ENCODE results near the gene EHD4.
A peak's percentile ranks its signal among the peaks of the same experiment; 100 is the strongest.

The EHD4 gene

GRCh38 chr15:41879321-41879845 lies 93.0 kb downstream of the EHD4 start:
- H3K27ac ChIP-seq = no peak overlapping the region; the same call in 1 of the 2 replicates
- TF ChIP-seq, protein P1, sequence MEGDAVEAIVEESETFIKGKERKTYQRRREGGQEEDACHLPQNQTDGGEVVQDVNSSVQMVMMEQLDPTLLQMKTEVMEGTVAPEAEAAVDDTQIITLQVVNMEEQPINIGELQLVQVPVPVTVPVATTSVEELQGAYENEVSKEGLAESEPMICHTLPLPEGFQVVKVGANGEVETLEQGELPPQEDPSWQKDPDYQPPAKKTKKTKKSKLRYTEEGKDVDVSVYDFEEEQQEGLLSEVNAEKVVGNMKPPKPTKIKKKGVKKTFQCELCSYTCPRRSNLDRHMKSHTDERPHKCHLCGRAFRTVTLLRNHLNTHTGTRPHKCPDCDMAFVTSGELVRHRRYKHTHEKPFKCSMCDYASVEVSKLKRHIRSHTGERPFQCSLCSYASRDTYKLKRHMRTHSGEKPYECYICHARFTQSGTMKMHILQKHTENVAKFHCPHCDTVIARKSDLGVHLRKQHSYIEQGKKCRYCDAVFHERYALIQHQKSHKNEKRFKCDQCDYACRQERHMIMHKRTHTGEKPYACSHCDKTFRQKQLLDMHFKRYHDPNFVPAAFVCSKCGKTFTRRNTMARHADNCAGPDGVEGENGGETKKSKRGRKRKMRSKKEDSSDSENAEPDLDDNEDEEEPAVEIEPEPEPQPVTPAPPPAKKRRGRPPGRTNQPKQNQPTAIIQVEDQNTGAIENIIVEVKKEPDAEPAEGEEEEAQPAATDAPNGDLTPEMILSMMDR (conservative IDR thresholded peaks at IDR 0.05) = no peak

DNA sequence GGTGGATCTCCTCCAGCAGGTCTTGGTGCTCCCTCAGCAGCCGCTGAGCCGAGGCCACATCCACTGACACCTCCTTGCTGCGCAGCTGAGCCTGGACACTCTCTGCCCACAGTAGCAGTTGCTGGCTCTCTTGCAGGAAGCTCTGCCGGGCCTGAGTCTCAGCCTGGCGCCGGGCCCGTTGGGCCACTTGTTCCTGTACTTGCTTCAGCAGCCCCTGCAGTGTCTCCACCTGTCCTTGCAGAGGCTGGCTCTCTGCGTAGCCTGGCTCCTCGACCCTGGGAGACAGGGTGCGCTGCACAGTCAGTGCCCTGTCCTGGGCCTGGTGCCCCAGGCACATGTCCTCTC lies 94.0 kb downstream of the EHD4 start:
- TF ChIP-seq, protein P1 (conservative IDR thresholded peaks at IDR 0.05) = no peak
- H3K27ac ChIP-seq = peak overlapping the region; percentile 72

DNA sequence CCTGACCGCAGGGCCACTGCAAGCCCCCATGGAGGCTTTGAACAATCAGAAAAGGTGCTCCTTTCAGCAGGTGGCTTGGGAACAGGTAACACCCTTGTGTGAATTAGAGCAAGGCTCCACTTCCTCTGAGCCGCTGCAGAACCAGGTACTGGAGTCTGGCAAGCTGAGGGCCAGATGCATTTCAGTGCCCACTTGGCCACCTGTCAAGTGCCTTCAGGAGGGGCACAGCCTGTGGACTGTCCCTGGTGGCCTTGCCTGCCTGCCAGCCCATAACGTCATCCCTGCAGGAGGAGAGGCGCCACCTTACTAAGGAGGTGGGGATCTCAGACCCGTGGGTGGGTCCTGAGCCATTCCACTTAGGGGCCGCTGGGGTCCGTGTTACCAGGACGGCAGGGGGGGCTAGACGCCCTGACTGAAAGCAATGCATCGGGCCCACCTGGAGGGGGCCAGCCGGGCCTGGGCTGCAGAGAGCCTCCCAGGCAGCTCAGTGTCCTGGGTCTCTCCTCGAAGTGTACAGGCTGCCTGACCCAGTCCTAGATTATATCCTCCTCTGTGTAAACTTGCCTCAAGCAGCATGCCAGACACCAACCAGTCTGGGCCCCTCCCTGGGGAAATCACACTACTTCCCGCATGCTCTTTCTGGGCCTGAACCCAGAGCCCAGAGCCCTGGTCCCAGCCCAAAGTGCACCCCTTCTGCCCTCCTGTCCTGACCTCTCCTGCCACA lies 94.6 kb downstream of the EHD4 start:
- TF ChIP-seq, protein P1 (conservative IDR thresholded peaks at IDR 0.05) = no peak
- H3K27ac ChIP-seq = peak overlapping the region; percentile 72

DNA sequence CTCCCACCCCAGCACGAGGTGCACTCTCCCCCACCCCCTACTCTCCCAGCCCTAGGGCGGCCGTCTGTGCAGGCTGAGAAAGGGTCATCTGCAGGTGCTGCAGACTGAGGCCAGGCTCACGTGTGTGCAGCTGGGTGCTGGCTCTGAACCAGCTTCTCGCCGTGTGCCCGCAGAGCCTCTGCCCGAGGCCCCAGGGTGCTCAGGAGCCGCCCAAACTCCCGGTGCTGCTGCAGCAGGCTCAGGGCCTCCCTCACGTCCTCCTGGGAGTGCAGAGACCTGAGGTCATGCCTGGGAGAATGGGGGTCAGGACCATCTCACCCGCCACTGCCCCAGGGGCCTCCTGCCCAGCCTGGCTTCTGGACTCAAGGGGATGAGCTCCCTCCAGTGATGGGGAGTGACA lies 95.7 kb downstream of the EHD4 start:
- TF ChIP-seq, protein P1 (conservative IDR thresholded peaks at IDR 0.05) = no peak
- peak overlapping the region; percentile 72 for H3K27ac ChIP-seq

DNA sequence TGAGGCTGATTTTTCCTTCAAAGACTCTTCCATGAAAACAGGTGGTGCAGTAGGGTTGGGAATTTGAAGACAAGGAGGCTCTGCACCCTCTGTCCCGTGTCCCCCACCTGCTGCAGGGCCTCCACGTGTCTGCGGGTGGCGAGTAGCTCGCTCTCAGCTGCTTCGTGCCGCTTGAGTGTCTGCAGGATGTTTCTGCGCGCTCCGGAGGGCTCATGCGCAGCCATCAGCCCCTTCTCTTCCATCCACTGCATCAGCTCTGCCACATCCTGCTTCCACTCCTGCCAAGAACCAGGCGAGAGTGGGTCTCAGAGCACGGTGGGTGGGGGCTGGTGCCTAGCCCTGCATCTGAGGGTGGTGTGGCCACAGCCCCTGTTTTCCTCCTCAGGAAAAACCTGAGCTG lies 96.3 kb downstream of the EHD4 start:
- peak overlapping the region; percentile 72; the same call in 1 of the 2 replicates for H3K27ac ChIP-seq
- TF ChIP-seq, protein P1 (conservative IDR thresholded peaks at IDR 0.05) = no peak

- H3K27ac ChIP-seq = no peak overlapping the region
- TF ChIP-seq, protein P1 (conservative IDR thresholded peaks at IDR 0.05) = no peak
Measured at GRCh38 chr15:41874736-41875135, 97.6 kb downstream of the EHD4 start.

DNA sequence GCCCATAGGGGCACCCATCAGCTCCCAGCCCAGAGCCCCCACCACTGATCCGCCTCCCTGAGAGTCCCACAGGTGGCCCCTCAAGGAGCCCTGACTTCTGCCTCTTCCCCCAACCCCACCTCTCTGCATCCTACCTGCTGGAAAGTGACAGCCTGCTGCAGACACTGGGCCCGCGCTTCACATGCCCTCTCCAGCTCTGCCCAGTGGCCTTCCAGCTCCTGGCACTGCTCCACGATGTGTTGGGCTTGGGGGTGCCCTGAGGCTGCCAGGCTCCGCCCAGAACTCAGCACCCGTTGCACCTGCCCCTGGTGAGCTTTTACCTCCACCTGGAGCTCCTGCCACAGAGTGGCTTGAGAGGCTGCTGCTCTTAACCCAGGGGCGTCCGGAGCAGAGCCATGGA lies 98.6 kb downstream of the EHD4 start:
- TF ChIP-seq, protein P1 (conservative IDR thresholded peaks at IDR 0.05) = no peak
- H3K27ac ChIP-seq = no peak overlapping the region
